Measurements from ENCODE around the gene BCL11B. TPM values are rescaled to one million over a fixed set of nuclear protein-coding genes. Genes with fewer than 3 reads are reported as not detected.

The BCL11B gene
- total and polyA plus RNA-seq, 2 of the 8 experiments (the other 6 are each of a cell fraction or from before 2014, with no cell fraction given) = 0.63 to 5.9 TPM

GRCh38 chr14:99247772-99248171 lies 24.2 kb downstream of the BCL11B start:
- Histone ChIP-seq H2BK15ac (ENCODE audit: low read length) (0 out of 2 replicates have a peak overlapping the region, but pooled peaks have one; percentile 63), H3K36me3 (ENCODE audit: control insufficient read depth in 2 of 4, insufficient read depth in 4 of 4, low read length in 3 of 4) (no peaks in the 10 kb centered on the region), H3K18ac (ENCODE audit: extremely low read depth, low read length) (peak overlapping the region; percentile 84), H3K4me3 (ENCODE audit: extremely low read depth in 1 of 4, insufficient read depth in 2 of 4, low read depth in 3 of 4, low read length in 4 of 4) (peak overlapping the region in 1 of 4 experiments; percentile 75; a peak in 1 of 8 replicates), H2BK120ac (replicated peaks; ENCODE audit: low read depth, low read length) (peak overlapping the region; percentile 29), H2BK20ac (ENCODE audit: low read length) (0 out of 2 replicates have a peak overlapping the region, but pooled peaks have one; percentile 3), H2AFZ (ENCODE audit: low read length) (no peak overlapping the region), H4K91ac (replicated peaks; ENCODE audit: insufficient read length, low read length) (peak overlapping the region; percentile 58), H3K23me2 (ENCODE audit: low read depth, low read length) (peaks cover 7% of the 10 kb centered on the region), H3K9me3 (ENCODE audit: insufficient read depth in 2 of 2, low read depth in 1 of 2, low read length in 1 of 2) (no peaks in the 10 kb centered on the region), H3K4ac (replicated peaks; ENCODE audit: insufficient read length, low read depth, low read length) (no peak overlapping the region), H3K9ac (replicated peaks in 1 of 4; ENCODE audit: extremely low read depth in 1 of 4, low read depth in 3 of 4, low read length in 3 of 4) (no peak overlapping the region), H3K27me3 (replicated peaks in 1 of 4; ENCODE audit: control insufficient read depth in 3 of 4, extremely low read depth in 1 of 4, insufficient read depth in 3 of 4, low read length in 3 of 4) (peaks cover 0 to 7% (median 3%) of the 10 kb centered on the region in 4 experiments; a peak in 4 of 7 replicates), H4K5ac (ENCODE audit: insufficient read length, low read depth, low read length) (peak overlapping the region; percentile 42), H3K79me1 (ENCODE audit: low read depth, low read length) (peaks cover 12% of the 10 kb centered on the region), H2BK5ac (ENCODE audit: low read depth, low read length) (no peak overlapping the region), H4K8ac (ENCODE audit: extremely low read depth, insufficient read depth, low read length) (no peak overlapping the region; the same call in 1 of the 2 replicates), H3K4me1 (replicated peaks in 1 of 4; ENCODE audit: control insufficient read depth in 3 of 4, insufficient read depth in 4 of 4, low read length in 3 of 4) (peaks cover 18 to 42% (median 32%) of the 10 kb centered on the region in 4 experiments), H3K79me2 (ENCODE audit: control insufficient read depth in 1 of 2, insufficient read depth in 2 of 2, low read length in 2 of 2) (peaks cover 0 to 58% of the 10 kb centered on the region in 2 experiments; a peak in 3 of 4 replicates), H3K4me2 (ENCODE audit: insufficient read depth in 1 of 2, low read depth in 2 of 2, low read length in 2 of 2) (peak overlapping the region; percentile 75 to 87; a peak in 3 of 4 replicates), H3K23ac (ENCODE audit: insufficient read length) (no peak overlapping the region), H3K14ac (ENCODE audit: insufficient read length) (no peak overlapping the region), H2AK5ac (ENCODE audit: low read depth, low read length) (no peak overlapping the region; the same call in 1 of the 2 replicates), H2BK12ac (ENCODE audit: low read depth, low read length) (peak overlapping the region; percentile 63; the same call in 1 of the 2 replicates), H4K20me1 (replicated peaks in 1 of 2; ENCODE audit: control insufficient read depth in 1 of 2, insufficient read depth in 2 of 2, low read length in 2 of 2) (peaks cover 3 to 4% of the 10 kb centered on the region in 2 experiments), H3K56ac (replicated peaks; ENCODE audit: insufficient read length, low read depth, low read length) (no peak overlapping the region), H3K27ac (ENCODE audit: low read depth, low read length) (no peak overlapping the region)
- CTCF ChIA-PET (ENCODE audit: partially characterized antibody) = interaction anchor here (0.9 to 2.3 kb wide), 7 partner anchors 9 to 48 kb away, joined by 3 to 8 read pairs (median 5); no protein-coding TSS in a partner anchor
- POLR2A ChIA-PET (ENCODE audit: partially characterized antibody) = interaction anchor here (0.9 to 3.6 kb wide), 5 partner anchors 12 to 24 kb away, joined by 3 to 28 read pairs (median 5); partner anchors contain the start of gene BCL11B
- TF ChIP-seq TAF7 (optimal IDR thresholded peaks at IDR 0.05; ENCODE audit: borderline replicate concordance, low read depth, low read length) (no peak), CBX8 (IDR thresholded peaks at IDR 0.05; ENCODE audit: borderline replicate concordance, low read depth, low read length) (no peak)
- DNase-seq (ENCODE audit: low read depth in 1 of 2, low spot score in 2 of 2) (no peak), FAIRE-seq (no peak)
- WGBS, 2 experiments (ENCODE audit: extremely low coverage in 1 of 2, insufficient coverage in 1 of 2, insufficient read length in 1 of 2, insufficient replicate concordance in 2 of 2, low coverage in 1 of 2, low lambda C conversion rate in 2 of 2, missing lambda C conversion rate in 1 of 2) = 80% methylated on average over 5 of the region's 6 CpGs; no CpG with 5 or more reads in 1 of the 2 experiments

Data from H1 (cell line).